SH-SY5Y (cell line): ENCODE data around the gene LTBP1.

ENCODE experiments used
- GATA2 ChIP-seq: IDR thresholded peaks from 2 replicates; pipeline ENCODE4 v1.6.1; 2011; ENCODE audit warnings: mild to moderate bottlenecking, low read depth, low read length
- GATA3 ChIP-seq: IDR thresholded peaks from 2 replicates; pipeline ENCODE4 v1.6.1; 2011; ENCODE audit warnings: low read depth, mild to moderate bottlenecking, low read length, moderate library complexity

LTBP1 gene

GRCh38 chr2:33104726-33105125 is 158.0 kb downstream of the LTBP1 start:
- TF ChIP-seq GATA3 = no peak
- TF ChIP-seq GATA2 = no peak

- TF ChIP-seq GATA2 = no peak
- no peak for TF ChIP-seq GATA3
These were observed 159.4 kb downstream of the LTBP1 start for GRCh38 chr2:33106115-33106514.

DNA sequence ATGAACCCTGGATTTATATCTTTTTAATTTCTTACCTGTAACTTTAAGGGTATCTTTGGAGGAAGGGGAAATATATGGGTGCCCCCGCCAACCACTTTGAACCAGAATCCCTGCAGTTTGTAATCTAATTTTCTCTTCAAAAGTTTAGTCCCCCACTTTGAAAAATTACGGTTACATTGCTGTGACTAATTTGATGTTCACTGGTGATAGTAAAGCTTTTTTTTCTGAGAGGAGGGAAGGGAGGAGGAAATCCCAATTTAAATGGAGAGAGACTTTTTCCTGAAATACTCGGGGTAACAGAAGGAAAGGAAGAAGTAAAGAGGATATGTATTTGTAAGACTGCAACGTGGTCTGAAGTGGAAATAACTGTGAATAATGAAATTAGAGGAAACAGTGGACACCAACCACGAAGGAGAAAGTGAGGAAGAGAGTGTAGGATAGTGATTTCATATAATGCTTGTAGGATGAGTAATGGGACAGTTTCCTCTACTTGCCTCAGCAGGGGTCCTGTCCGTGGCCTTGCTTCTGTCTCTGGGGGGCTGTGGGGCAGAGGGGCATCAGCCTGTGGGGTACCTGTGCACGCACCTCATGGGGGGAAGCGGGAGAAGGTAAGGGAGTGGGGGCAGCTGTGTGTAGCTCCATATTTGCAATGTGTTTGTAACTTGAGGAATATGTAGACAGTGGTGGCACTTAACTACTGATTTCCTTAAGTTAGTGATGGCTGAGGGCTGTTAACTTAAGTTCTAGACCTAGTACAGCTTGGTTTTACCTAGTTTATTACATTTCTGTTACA is 161.1 kb downstream of the LTBP1 start:
- TF ChIP-seq GATA2 = no peak
- TF ChIP-seq GATA3 = no peak

GRCh38 chr2:33108483-33109443 is 162.0 kb downstream of the LTBP1 start:
- peak; percentile 16; the same call in 1 of the 2 replicates for TF ChIP-seq GATA3
- peak; percentile 86 for TF ChIP-seq GATA2

- TF ChIP-seq GATA2 (no peak), GATA3 (no peak)
These were observed 163.7 kb downstream of the LTBP1 start for GRCh38 chr2:33110461-33110860.

- TF ChIP-seq GATA3 (no peak), GATA2 (no peak)
These were observed 164.3 kb downstream of the LTBP1 start for GRCh38 chr2:33111002-33111446.

GRCh38 chr2:33115196-33115595 is 168.4 kb downstream of the LTBP1 start:
- TF ChIP-seq GATA2 (no peak), GATA3 (no peak)

GRCh38 chr2:33115728-33116127 is 169.0 kb downstream of the LTBP1 start:
- TF ChIP-seq GATA3 (no peak), GATA2 (no peak)

DNA sequence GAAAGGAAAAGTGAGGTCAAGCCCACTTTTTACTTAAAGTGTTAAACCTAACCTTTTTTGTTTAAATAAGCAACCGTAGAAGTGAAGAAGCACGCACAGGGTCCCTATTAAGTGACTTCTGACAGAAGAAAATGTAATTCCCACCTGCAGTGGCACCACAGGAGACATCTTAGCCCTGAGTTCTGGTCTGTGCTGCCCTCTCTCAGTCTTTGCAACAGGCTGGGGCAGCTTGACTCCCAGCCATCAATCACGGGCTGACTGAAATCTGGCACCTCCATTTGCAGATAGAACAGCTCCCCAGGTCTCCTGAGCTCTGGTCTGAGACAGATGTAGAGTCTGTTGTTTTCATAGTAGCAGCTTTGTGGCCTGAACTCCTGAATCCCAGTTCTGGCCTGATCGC is 170.0 kb downstream of the LTBP1 start:
- TF ChIP-seq GATA3 = no peak
- no peak for TF ChIP-seq GATA2

GRCh38 chr2:33118651-33119050 is 171.9 kb downstream of the LTBP1 start:
- no peak for TF ChIP-seq GATA2
- no peak for TF ChIP-seq GATA3

DNA sequence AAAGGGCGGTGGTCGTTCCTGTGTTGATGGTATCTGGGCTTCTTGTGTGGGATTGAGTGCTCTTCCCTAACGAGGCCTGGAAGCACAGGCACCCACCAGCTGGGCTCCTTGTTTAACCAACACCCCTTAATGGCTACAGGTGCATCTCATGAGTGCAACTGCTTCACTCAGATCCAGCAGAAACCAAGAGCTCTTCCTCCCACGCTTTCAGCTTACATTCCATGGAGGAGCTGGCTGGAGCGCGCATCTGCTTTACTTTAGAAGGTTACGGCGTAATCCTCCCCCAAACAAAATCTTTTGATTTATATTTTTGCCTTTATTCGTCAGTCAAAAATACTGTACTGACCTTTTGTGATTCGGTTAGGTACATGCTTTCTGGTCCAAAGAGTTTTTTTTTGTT is 174.7 kb downstream of the LTBP1 start:
- TF ChIP-seq GATA3 (no peak), GATA2 (no peak)

GRCh38 chr2:33121925-33122324 is 175.2 kb downstream of the LTBP1 start:
- TF ChIP-seq GATA3 = no peak
- no peak for TF ChIP-seq GATA2

GRCh38 chr2:33122726-33123125 is 176.0 kb downstream of the LTBP1 start:
- TF ChIP-seq GATA3 = no peak
- TF ChIP-seq GATA2 = no peak

GRCh38 chr2:33123216-33123615 is 176.5 kb downstream of the LTBP1 start:
- TF ChIP-seq GATA2 (no peak), GATA3 (no peak)
